OCI-LY1 (cell line): ENCODE measurements around the gene KCNA4.

Source experiments
- H2AFZ ChIP-seq: fragments of 200-600 bp; sonication (generic), shearing (Covaris generic); 2 replicates; pipeline ENCODE4 v1.6.0; 2014; ENCODE audit warnings: antibody characterized with exemption, mild to moderate bottlenecking, low read length
- H3F3A ChIP-seq: fragments of 200-600 bp; sonication (generic), shearing (Covaris generic); 2 replicates; pipeline ENCODE4 v1.6.0; 2014; ENCODE audit warnings: mild to moderate bottlenecking, antibody characterized with exemption, low read length, moderate library complexity; ENCODE audit not compliant: insufficient read depth
- H3K27ac ChIP-seq: fragments of 200-600 bp; sonication (generic); 2 replicates; pipeline ENCODE4 v1.5.1; 2014; ENCODE audit warnings: low read length, mixed run types, mild to moderate bottlenecking, low read depth; ENCODE audit not compliant: poor library complexity, severe bottlenecking
- H3K27me3 ChIP-seq: fragments of 200-600 bp; sonication (generic); 2 replicates; pipeline ENCODE4 v1.6.0; 2014; ENCODE audit warnings: antibody characterized with exemption, mild to moderate bottlenecking, low read length, moderate library complexity; ENCODE audit not compliant: insufficient read depth
- H3K36me3 ChIP-seq: fragments of 200-600 bp; sonication (generic); 2 replicates; pipeline ENCODE4 v1.6.1; 2014; ENCODE audit warnings: mild to moderate bottlenecking, antibody characterized with exemption, low read length, moderate library complexity, mixed read lengths; ENCODE audit not compliant: insufficient read depth
- H3K4me1 ChIP-seq: fragments of 200-600 bp; sonication (generic); 2 replicates; pipeline ENCODE4 v1.5.1; 2014; ENCODE audit warnings: mild to moderate bottlenecking, low read length, moderate library complexity; ENCODE audit not compliant: insufficient read depth, severe bottlenecking
- H3K4me2 ChIP-seq: fragments of 200-600 bp; sonication (generic), shearing (Covaris generic); 2 replicates; pipeline ENCODE4 v1.6.1; 2014; ENCODE audit warnings: low read length
- H3K4me3 ChIP-seq: fragments of 200-600 bp; sonication (generic); 2 replicates; pipeline ENCODE4 v1.5.1; 2014; ENCODE audit warnings: low read length, low read depth, mild to moderate bottlenecking, mixed read lengths; ENCODE audit not compliant: poor library complexity, severe bottlenecking
- H3K79me2 ChIP-seq: fragments of 200-600 bp; shearing (Covaris generic); 2 replicates; pipeline ENCODE4 v1.6.1; 2016; ENCODE audit warnings: mixed run types, low read length, mixed read lengths; ENCODE audit not compliant: insufficient read depth
- H3K9ac ChIP-seq: fragments of 200-600 bp; sonication (generic), shearing (Covaris generic); 2 replicates; pipeline ENCODE4 v1.6.1; 2014; ENCODE audit warnings: mild to moderate bottlenecking, low read length, mixed read lengths
- H3K9me2 ChIP-seq: fragments of 200-600 bp; sonication (generic), shearing (Covaris generic); 2 replicates; pipeline ENCODE4 v1.6.1; 2014; ENCODE audit warnings: low read depth, mild to moderate bottlenecking, low read length, mixed read lengths
- H3K9me3 ChIP-seq: fragments of 200-600 bp; shearing (Covaris generic); 2 replicates; pipeline ENCODE4 v1.6.1; 2014; ENCODE audit warnings: low read length, mixed read lengths
- H4K20me1 ChIP-seq: fragments of 200-600 bp; sonication (generic), shearing (Covaris generic); 2 replicates; pipeline ENCODE4 v1.6.0; 2016; ENCODE audit warnings: mild to moderate bottlenecking, low read length; ENCODE audit not compliant: insufficient read depth
- CTCF ChIP-seq: fragments of 200-600 bp; sonication (generic), shearing (Covaris generic); IDR thresholded peaks from 2 replicates; pipeline ENCODE4 v1.5.1; 2017; ENCODE audit warnings: mild to moderate bottlenecking, antibody characterized with exemption, low read length, moderate library complexity, mixed read lengths
- EZH2 ChIP-seq: fragments of 200-600 bp; sonication (generic), shearing (Covaris generic); IDR thresholded peaks from 2 replicates; pipeline ENCODE4 v1.8.0; 2017; ENCODE audit warnings: borderline replicate concordance, mixed run types, mild to moderate bottlenecking, antibody characterized with exemption, low read length, moderate library complexity, mixed read lengths

Gene KCNA4

GRCh38 chr11:30012346-30012745 is 4.5 kb downstream of the KCNA4 start:
- Histone ChIP-seq H2AFZ (no peak overlapping the region), H3K9me2 (no peaks in the 10 kb centered on the region), H3K27ac (no peak overlapping the region), H3K36me3 (no peaks in the 10 kb centered on the region), H4K20me1 (no peaks in the 10 kb centered on the region), H3K4me1 (no peaks in the 10 kb centered on the region), H3K9me3 (no peaks in the 10 kb centered on the region), H3K4me3 (no peak overlapping the region), H3F3A (no peaks in the 10 kb centered on the region), H3K27me3 (no peaks in the 10 kb centered on the region), H3K9ac (no peak overlapping the region), H3K79me2 (no peaks in the 10 kb centered on the region), H3K4me2 (no peak overlapping the region)
- TF ChIP-seq EZH2, result no peak
- TF ChIP-seq CTCF, result no peak

- H3K27ac ChIP-seq, result no peak overlapping the region
- no peaks in the 10 kb centered on the region for H3K9me2 ChIP-seq
These were observed 7.8 kb downstream of the KCNA4 start for GRCh38 chr11:30009060-30009459.

GRCh38 chr11:30006876-30007275 is 10.0 kb downstream of the KCNA4 start:
- no peak overlapping the region for H3K4me3 ChIP-seq
- H3K79me2 ChIP-seq, result no peaks in the 10 kb centered on the region
- H3K9me2 ChIP-seq, result no peaks in the 10 kb centered on the region
- no peak overlapping the region for H2AFZ ChIP-seq
- H4K20me1 ChIP-seq, result no peaks in the 10 kb centered on the region
- no peaks in the 10 kb centered on the region for H3K36me3 ChIP-seq
- TF ChIP-seq CTCF, result no peak
- no peak for TF ChIP-seq EZH2
- no peak overlapping the region for H3K4me2 ChIP-seq
- no peaks in the 10 kb centered on the region for H3K9me3 ChIP-seq
- no peak overlapping the region for H3K27ac ChIP-seq
- no peaks in the 10 kb centered on the region for H3K4me1 ChIP-seq
- H3K9ac ChIP-seq, result no peak overlapping the region
- H3F3A ChIP-seq, result no peaks in the 10 kb centered on the region
- no peaks in the 10 kb centered on the region for H3K27me3 ChIP-seq

More at GRCh38 chr11:30009060-30009459, 7.8 kb downstream of the KCNA4 start:
- Histone ChIP-seq H2AFZ (no peak overlapping the region), H3K4me2 (no peak overlapping the region), H3K9me3 (no peaks in the 10 kb centered on the region), H3K27me3 (no peaks in the 10 kb centered on the region), H3K36me3 (no peaks in the 10 kb centered on the region), H3F3A (no peaks in the 10 kb centered on the region), H3K4me3 (no peak overlapping the region), H3K79me2 (no peaks in the 10 kb centered on the region), H3K4me1 (no peaks in the 10 kb centered on the region), H3K9ac (no peak overlapping the region), H4K20me1 (no peaks in the 10 kb centered on the region)
- TF ChIP-seq CTCF, result no peak
- TF ChIP-seq EZH2, result no peak
